H1 (cell line): ENCODE data around the gene CCDC192. TPM values are rescaled to one million over a fixed set of nuclear protein-coding genes. Genes with fewer than 3 reads are reported as not detected.

Experiments used
- CTCF ChIA-PET: fragments of 300-600 bp; sonication (Branson Sonifier 250); formaldehyde crosslinking; loops from one replicate; lab custom pipeline; 2021; ENCODE audit not compliant: partially characterized antibody; lab: Charles Lee
- POLR2A ChIA-PET: fragments of 300-600 bp; sonication (Branson Sonifier 250); formaldehyde crosslinking; loops from one replicate; lab custom pipeline; 2021; ENCODE audit warnings: inconsistent platforms; ENCODE audit not compliant: partially characterized antibody; lab: Charles Lee
- DNase-seq, 2 experiments: peaks; one replicate each; pipeline versions ENCODE4 v3.0.0 to v3.0.0-alpha.2; 2010 to 2022; ENCODE audit warnings: low spot score in 2 of 2, low read depth in 1 of 2, mixed read lengths in 1 of 2
- FAIRE-seq: peaks from 2 replicates; lab custom pipeline; 2011; peaks lifted over from hg19 to GRCh38; lab: Jason Lieb, UNC
- H2AFZ ChIP-seq: 2 replicates; pipeline ENCODE4 v1.8.1; 2012; ENCODE audit warnings: low read length, inconsistent platforms
- H2AK5ac ChIP-seq: 2 replicates; pipeline ENCODE4 v1.6.1; 2013; ENCODE audit warnings: low read depth, low read length
- H2BK120ac ChIP-seq: replicated peaks from 2 replicates; pipeline ENCODE3; 2013; ENCODE audit warnings: low read depth, low read length, inconsistent platforms
- H2BK12ac ChIP-seq: 2 replicates; pipeline ENCODE4 v1.6.1; 2013; ENCODE audit warnings: low read depth, low read length
- H2BK15ac ChIP-seq: 2 replicates; pipeline ENCODE4 v1.6.1; 2013; ENCODE audit warnings: low read length
- H2BK20ac ChIP-seq: 2 replicates; pipeline ENCODE4 v1.6.1; 2013; ENCODE audit warnings: low read length
- H2BK5ac ChIP-seq: 2 replicates; pipeline ENCODE4 v1.6.1; 2013; ENCODE audit warnings: low read depth, low read length
- H3K14ac ChIP-seq: 2 replicates; pipeline ENCODE4 v1.6.1; 2013; ENCODE audit warnings: inconsistent platforms; ENCODE audit not compliant: insufficient read length
- H3K18ac ChIP-seq: 2 replicates; pipeline ENCODE4 v1.6.1; 2013; ENCODE audit warnings: low read length; ENCODE audit errors: extremely low read depth
- H3K23ac ChIP-seq: 2 replicates; pipeline ENCODE4 v1.6.1; 2013; ENCODE audit warnings: inconsistent platforms; ENCODE audit not compliant: insufficient read length
- H3K23me2 ChIP-seq: 2 replicates; pipeline ENCODE4 v1.6.1; 2013; ENCODE audit warnings: low read depth, low read length
- H3K27ac ChIP-seq: 2 replicates; pipeline ENCODE4 v1.6.1; 2011; ENCODE audit warnings: low read depth, low read length, inconsistent platforms
- H3K27me3 ChIP-seq, 4 experiments: replicated peaks in 1 of 4; 1 replicate in 1 of 4; 2 replicates in 3 of 4; pipeline versions ENCODE4 v1.6.1 to v1.8.1; 2011 to 2013; ENCODE audit warnings: low read length in 3 of 4, mild to moderate bottlenecking in 3 of 4, inconsistent platforms in 2 of 4, mixed read lengths in 2 of 4, moderate library complexity in 1 of 4; ENCODE audit not compliant: control insufficient read depth in 3 of 4, insufficient read depth in 3 of 4; ENCODE audit errors: extremely low read depth in 1 of 4
- H3K36me3 ChIP-seq, 4 experiments: 2 replicates each; pipeline versions ENCODE4 v1.6.1 to v1.8.1; 2011 to 2013; ENCODE audit warnings: mild to moderate bottlenecking in 4 of 4, low read length in 3 of 4, moderate library complexity in 2 of 4, control low read depth in 1 of 4, inconsistent platforms in 1 of 4; ENCODE audit not compliant: insufficient read depth in 4 of 4, control insufficient read depth in 2 of 4
- H3K4ac ChIP-seq: replicated peaks from 2 replicates; pipeline ENCODE3; 2013; ENCODE audit warnings: low read length, low read depth, mixed read lengths, inconsistent platforms; ENCODE audit not compliant: insufficient read length
- H3K4me1 ChIP-seq, 4 experiments: replicated peaks in 1 of 4; 1 replicate in 1 of 4; 2 replicates in 3 of 4; pipeline versions ENCODE4 v1.6.1 to v1.8.1; 2011 to 2013; ENCODE audit warnings: low read length in 3 of 4, inconsistent platforms in 2 of 4, mixed read lengths in 1 of 4; ENCODE audit not compliant: insufficient read depth in 4 of 4, control insufficient read depth in 3 of 4
- H3K4me2 ChIP-seq, 2 experiments: 2 replicates each; pipeline versions ENCODE4 v1.6.1 to v1.8.1; 2011 to 2013; ENCODE audit warnings: low read depth in 2 of 2, low read length in 2 of 2, control low read depth in 1 of 2, inconsistent platforms in 1 of 2, mild to moderate bottlenecking in 1 of 2; ENCODE audit not compliant: insufficient read depth in 1 of 2
- H3K4me3 ChIP-seq, 4 experiments: fragments of 200-600, 300-600 bp in 1 of 4; sonication (generic), shearing (Covaris generic), sonication (Bioruptor Twin) in 1 of 4; 2 replicates each; pipeline versions ENCODE4 v1.5.1 to v1.8.1; 2011 to 2016; ENCODE audit warnings: low read length in 4 of 4, low read depth in 3 of 4, control low read depth in 2 of 4, inconsistent platforms in 2 of 4, mild to moderate bottlenecking in 2 of 4, mixed read lengths in 1 of 4, moderate library complexity in 1 of 4; ENCODE audit not compliant: insufficient read depth in 2 of 4; ENCODE audit errors: extremely low read depth in 1 of 4
- H3K56ac ChIP-seq: replicated peaks from 2 replicates; pipeline ENCODE3; 2013; ENCODE audit warnings: low read depth, mild to moderate bottlenecking, mixed read lengths, low read length, inconsistent platforms; ENCODE audit not compliant: insufficient read length
- H3K79me1 ChIP-seq: 2 replicates; pipeline ENCODE4 v1.6.1; 2013; ENCODE audit warnings: low read depth, low read length, control low read depth
- H3K79me2 ChIP-seq, 2 experiments: 2 replicates each; pipeline versions ENCODE4 v1.6.1 to v1.8.1; 2012 to 2013; ENCODE audit warnings: low read length in 2 of 2, mild to moderate bottlenecking in 2 of 2, inconsistent platforms in 1 of 2; ENCODE audit not compliant: insufficient read depth in 2 of 2, control insufficient read depth in 1 of 2
- H3K9ac ChIP-seq, 4 experiments: replicated peaks in 1 of 4; 1 replicate in 1 of 4; 2 replicates in 3 of 4; pipeline versions ENCODE4 v1.6.1 to v1.8.1; 2011 to 2013; ENCODE audit warnings: low read depth in 3 of 4, low read length in 3 of 4, control low read depth in 2 of 4, mild to moderate bottlenecking in 2 of 4, moderate library complexity in 2 of 4, inconsistent platforms in 1 of 4; ENCODE audit errors: extremely low read depth in 1 of 4
- H3K9me3 ChIP-seq, 2 experiments: 2 replicates each; pipeline versions ENCODE4 v1.6.1 to v1.8.1; 2012 to 2013; ENCODE audit warnings: mild to moderate bottlenecking in 2 of 2, moderate library complexity in 2 of 2, control low read depth in 1 of 2, inconsistent platforms in 1 of 2, low read depth in 1 of 2, low read length in 1 of 2, mixed read lengths in 1 of 2; ENCODE audit not compliant: insufficient read depth in 2 of 2
- H4K20me1 ChIP-seq, 2 experiments: replicated peaks in 1 of 2; 2 replicates each; pipeline versions ENCODE3 to v1.8.1; 2011 to 2013; ENCODE audit warnings: inconsistent platforms in 2 of 2, low read length in 2 of 2, mild to moderate bottlenecking in 1 of 2; ENCODE audit not compliant: insufficient read depth in 2 of 2, control insufficient read depth in 1 of 2
- H4K5ac ChIP-seq: 2 replicates; pipeline ENCODE4 v1.6.1; 2013; ENCODE audit warnings: low read length, low read depth, mixed read lengths, inconsistent platforms; ENCODE audit not compliant: insufficient read length
- H4K8ac ChIP-seq: 2 replicates; pipeline ENCODE4 v1.8.0; 2013; ENCODE audit warnings: mild to moderate bottlenecking, moderate library complexity, low read length, inconsistent platforms; ENCODE audit not compliant: insufficient read depth; ENCODE audit errors: extremely low read depth
- H4K91ac ChIP-seq: replicated peaks from 2 replicates; pipeline ENCODE3; 2013; ENCODE audit warnings: low read length, mixed read lengths, inconsistent platforms; ENCODE audit not compliant: insufficient read length
- BACH1 ChIP-seq: IDR thresholded peaks from 2 replicates; pipeline ENCODE4 v1.6.1; 2012; ENCODE audit warnings: low read length, improper control_type of control experiment
- BRCA1 ChIP-seq: IDR thresholded peaks from 2 replicates; pipeline ENCODE4 v1.6.1; 2012; ENCODE audit warnings: low read depth, low read length, improper control_type of control experiment
- CBX5 ChIP-seq: fragments of 300-800, 300-1000 bp; sonication (generic); IDR thresholded peaks from 2 replicates; pipeline ENCODE4 v1.7.1; 2016; ENCODE audit warnings: antibody characterized with exemption, low read length, low read depth
- CHD1 ChIP-seq: IDR thresholded peaks from 2 replicates; pipeline ENCODE4 v1.6.1; 2012; ENCODE audit warnings: low read depth, low read length, improper control_type of control experiment
- GABPA ChIP-seq: IDR thresholded peaks from 2 replicates; pipeline ENCODE4 v1.6.1; 2011; ENCODE audit warnings: mild to moderate bottlenecking, low read length, moderate library complexity, borderline replicate concordance; ENCODE audit not compliant: insufficient read depth
- NANOG ChIP-seq: IDR thresholded peaks from 2 replicates; pipeline ENCODE4 v1.6.1; 2011; ENCODE audit warnings: low read length, low read depth, mild to moderate bottlenecking, inconsistent platforms; ENCODE audit not compliant: insufficient read depth, poor library complexity, severe bottlenecking
- POLR2AphosphoS5 ChIP-seq: IDR thresholded peaks from 2 replicates; pipeline ENCODE4 v1.6.1; 2011; ENCODE audit warnings: low read depth, low read length
- POU5F1 ChIP-seq: IDR thresholded peaks from 2 replicates; pipeline ENCODE4 v1.6.1; 2011; ENCODE audit warnings: low read depth, mild to moderate bottlenecking, low read length, moderate library complexity
- SUZ12 ChIP-seq: fragments of 200-600 bp; sonication (generic); IDR thresholded peaks from 2 replicates; pipeline ENCODE4 v1.6.1; 2012; ENCODE audit warnings: mild to moderate bottlenecking, inconsistent platforms, low read length, moderate library complexity, mixed read lengths
- TCF12 ChIP-seq: IDR thresholded peaks from 2 replicates; pipeline ENCODE4 v1.6.1; 2011; ENCODE audit warnings: low read depth, mild to moderate bottlenecking, low read length
- TEAD4 ChIP-seq: IDR thresholded peaks from 2 replicates; pipeline ENCODE4 v1.6.1; 2012; ENCODE audit warnings: low read depth, low read length, inconsistent platforms, mixed read lengths
- WGBS, 2 experiments: shearing (Covaris generic) in 1 of 2; methylation state at CpG; one replicate each; pipeline versions ENCODE4 v1.1.6 to v1.1.7; 2013 to 2015; ENCODE audit warnings: low lambda C conversion rate in 2 of 2, mixed read lengths in 2 of 2, inconsistent platforms in 1 of 2, low coverage in 1 of 2, missing lambda C conversion rate in 1 of 2; ENCODE audit not compliant: insufficient replicate concordance in 2 of 2, insufficient coverage in 1 of 2, insufficient read length in 1 of 2; ENCODE audit errors: extremely low coverage in 1 of 2, missing lambda C conversion rate in 1 of 2; 5-methylcytosine and 5-hydroxymethylcytosine counted together
- polyA plus RNA-seq, 7 experiments: library from polyadenylated mRNA; depleted of rRNA in 3 of 7; stranded (reverse) in 5 of 7; unstranded in 2 of 7; fragments of >200 nt in 5 of 7; fragments of 200-250 nt in 2 of 7; gene quantifications; 1 replicate in 5 of 7; 2 replicates in 1 of 7; 4 replicates in 1 of 7; pipeline versions ENCODE4 v1.2.1 to v1.2.3, GENCODE V29; 2011 to 2013; ENCODE audit warnings: missing spikeins in 2 of 7, mixed read lengths in 2 of 7
- total RNA-seq: library from RNA; stranded (reverse); fragmentation: NEBNext Ultra II Directional; extraction: Animal tissue kit (Norgen Biotek cat#: 25700); gene quantifications from 2 replicates; pipeline ENCODE4 v1.2.1, GENCODE V29; 2021

The CCDC192 gene
- total and polyA plus RNA-seq, 2 of the 8 experiments (the other 6 are each of a cell fraction or from before 2014, with no cell fraction given), result 0.61 TPM; not detected in 1

GRCh38 chr5:127848098-127848497 lies 144.9 kb downstream of the CCDC192 start:
- Histone ChIP-seq H3K4me2 (no peak overlapping the region), H2AK5ac (no peak overlapping the region), H3K23ac (no peak overlapping the region), H2BK120ac (no peak overlapping the region), H4K8ac (no peak overlapping the region), H3K4ac (no peak overlapping the region), H3K27me3 (no peaks in the 10 kb centered on the region), H3K27ac (no peak overlapping the region), H4K20me1 (no peaks in the 10 kb centered on the region), H2BK15ac (no peak overlapping the region), H2BK20ac (no peak overlapping the region), H3K18ac (no peak overlapping the region), H3K23me2 (no peaks in the 10 kb centered on the region), H3K9ac (no peak overlapping the region), H3K4me3 (no peak overlapping the region), H3K56ac (no peak overlapping the region), H3K4me1 (peaks cover 0 to 4% (median under 1%) of the 10 kb centered on the region in 4 experiments; a peak in 4 of 7 replicates), H2BK12ac (no peak overlapping the region), H3K9me3 (no peaks in the 10 kb centered on the region), H3K79me2 (no peaks in the 10 kb centered on the region), H4K5ac (no peak overlapping the region), H4K91ac (no peak overlapping the region), H3K14ac (no peak overlapping the region), H2AFZ (no peak overlapping the region), H3K79me1 (no peaks in the 10 kb centered on the region), H2BK5ac (no peak overlapping the region), H3K36me3 (no peaks in the 10 kb centered on the region)
- no peak for TF ChIP-seq BRCA1
- TF ChIP-seq POU5F1, result no peak
- no peak for TF ChIP-seq TEAD4
- no peak for TF ChIP-seq POLR2AphosphoS5
- TF ChIP-seq BACH1, result no peak
- no peak for TF ChIP-seq SUZ12
- TF ChIP-seq TCF12, result no peak
- no peak for TF ChIP-seq GABPA
- TF ChIP-seq NANOG, result no peak
- no peak for TF ChIP-seq CHD1
- TF ChIP-seq CBX5, result no peak
- WGBS, 2 experiments, result 95% methylated on average over 1 of the region's 1 CpG; no CpG with 5 or more reads in 1 of the 2 experiments
- FAIRE-seq (no peak), DNase-seq (no peak)
- POLR2A ChIA-PET, result no interaction called here
- CTCF ChIA-PET, result interaction anchor here (0.7 to 2.4 kb wide), 4 partner anchors 15 to 1037 kb away, joined by 3 to 11 read pairs (median 6); no protein-coding TSS in a partner anchor
